GM23248 (cell line): ENCODE data around the gene UBL5.

Source experiments
- EZH2 ChIP-seq: fragments of 200-600 bp; sonication (generic); IDR thresholded peaks from 2 replicates; pipeline ENCODE4 v1.6.1; 2018; ENCODE audit warnings: antibody characterized with exemption, mild to moderate bottlenecking; ENCODE audit not compliant: insufficient read depth, poor library complexity, severe bottlenecking
- EZH2phosphoT487 ChIP-seq: fragments of 200-600 bp; sonication (generic); IDR thresholded peaks from 2 replicates; pipeline ENCODE4 v1.6.1; 2018; ENCODE audit warnings: antibody characterized with exemption, moderate library complexity, mild to moderate bottlenecking, low read depth; ENCODE audit not compliant: insufficient read depth

DNA sequence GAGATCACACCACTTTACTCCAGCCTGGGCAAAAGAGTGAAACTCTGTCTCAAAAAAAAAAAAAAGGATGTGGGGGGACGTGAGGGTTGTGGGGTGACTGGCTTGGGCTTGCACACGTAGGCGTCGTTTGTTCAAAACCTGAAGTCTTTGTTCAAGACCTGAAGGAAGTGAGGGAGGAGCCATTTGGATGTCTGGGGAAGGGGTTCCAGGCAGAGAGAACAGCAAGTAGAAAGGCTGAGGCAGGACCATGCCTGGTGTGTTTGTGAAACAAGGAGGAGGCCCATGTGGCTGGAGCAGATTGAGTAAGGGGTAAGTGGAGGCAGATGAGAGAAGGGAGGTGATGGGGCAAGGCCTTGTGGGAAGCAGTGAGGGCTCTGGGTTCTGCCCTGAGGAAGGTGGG, 35.2 kb downstream of the UBL5 start:
- no peak for TF ChIP-seq EZH2phosphoT487
- TF ChIP-seq EZH2, result no peak
